A549 (cell line): ENCODE data around the gene ANTXR1. TPM values are rescaled to one million over a fixed set of nuclear protein-coding genes. Genes with fewer than 3 reads are reported as not detected.

Experiments used
- ATAC-seq, 2 experiments: fragments of 200-7000 bp in 1 of 2; fragments of >200 bp in 1 of 2; cut with Nextera tagmentation in 1 of 2; cut with Tn5 transposase in 1 of 2; 3 replicates each; pipeline versions ENCODE4 v1.8.0 to v1.9.1; 2018 to 2020; ENCODE audit warnings: mild to moderate bottlenecking in 1 of 2, moderate library complexity in 1 of 2
- CTCF ChIA-PET: fragments of 300-600 bp; sonication (Branson Sonifier 250); formaldehyde crosslinking; extraction: SDS; loops from one replicate; lab custom pipeline; 2021; ENCODE audit warnings: antibody characterized with exemption, inconsistent platforms; lab: Yijun Ruan, JAX
- POLR2A ChIA-PET: fragments of 350-600 bp; formaldehyde crosslinking; extraction: SDS; loops from one replicate; lab custom pipeline; 2021; ENCODE audit warnings: antibody characterized with exemption, inconsistent platforms; lab: Yijun Ruan, JAX
- DNase-seq, 2 experiments: peaks; one replicate each; pipeline versions ENCODE4 v3.0.0 to v3.0.0-alpha.2; 2011 to 2016; ENCODE audit warnings: low read depth in 1 of 2, low spot score in 1 of 2
- FAIRE-seq: peaks from 2 replicates; lab custom pipeline; 2011; peaks lifted over from hg19 to GRCh38; lab: Jason Lieb, UNC
- H3K27ac ChIP-seq, 2 experiments: fragments of >200 bp; sonication (Bioruptor Twin); formaldehyde crosslinking; 3 replicates each; pipeline ENCODE4 v1.5.1; 2016 to 2017
- H3K4me1 ChIP-seq: fragments of >200 bp; sonication (Bioruptor Twin); formaldehyde crosslinking; 3 replicates; pipeline ENCODE4 v1.6.1; 2016
- H3K4me2 ChIP-seq: fragments of >200 bp; sonication (Bioruptor Twin); formaldehyde crosslinking; 3 replicates; pipeline ENCODE4 v1.6.1; 2016
- H3K4me3 ChIP-seq: fragments of >200 bp; sonication (Bioruptor Twin); formaldehyde crosslinking; 3 replicates; pipeline ENCODE4 v1.5.1; 2016
- H3K9me3 ChIP-seq: fragments of >200 bp; sonication (Bioruptor Twin); formaldehyde crosslinking; 3 replicates; pipeline ENCODE4 v1.6.1; 2016
- BHLHE40 ChIP-seq: IDR thresholded peaks from 2 replicates; pipeline ENCODE4 v1.6.1; 2012; ENCODE audit warnings: low read depth, low read length, inconsistent platforms
- CBX8 ChIP-seq: fragments of 200-600 bp; sonication (generic); IDR thresholded peaks from 2 replicates; pipeline ENCODE4 v1.6.1; 2016
- EHF ChIP-seq: fragments of 250-450 bp; sonication (Bioruptor Pico); IDR thresholded peaks from 2 replicates; pipeline ENCODE4 v1.5.0; 2020; ENCODE audit warnings: mild to moderate bottlenecking
- EHMT2 ChIP-seq: fragments of 200-600 bp; sonication (generic); IDR thresholded peaks from 2 replicates; pipeline ENCODE4 v1.6.1; 2016; ENCODE audit warnings: antibody characterized with exemption, low read depth, mild to moderate bottlenecking, moderate library complexity
- ELK1 ChIP-seq: fragments of 150-350 bp; IDR thresholded peaks from 2 replicates; pipeline ENCODE4 v1.6.1; 2014; ENCODE audit warnings: low read depth, mild to moderate bottlenecking, low read length
- HMGXB4 ChIP-seq: fragments of 250-450 bp; sonication (Bioruptor Pico); IDR thresholded peaks from 2 replicates; pipeline ENCODE4 v1.5.0; 2021; ENCODE audit warnings: mild to moderate bottlenecking, moderate library complexity, borderline replicate concordance
- HOXA7 ChIP-seq: fragments of 250-450 bp; sonication (Bioruptor Pico); IDR thresholded peaks from 2 replicates; pipeline ENCODE4 v1.5.0; 2020; ENCODE audit warnings: mild to moderate bottlenecking, moderate library complexity
- HOXB13 ChIP-seq: fragments of 250-450 bp; sonication (Bioruptor Pico); IDR thresholded peaks from 2 replicates; pipeline ENCODE4 v1.5.0; 2020; ENCODE audit warnings: low read depth, mild to moderate bottlenecking, moderate library complexity
- KDM1A ChIP-seq: fragments of 200-600 bp; sonication (generic); IDR thresholded peaks from 2 replicates; pipeline ENCODE4 v1.6.1; 2016; ENCODE audit warnings: low read depth, mild to moderate bottlenecking
- NR3C1 ChIP-seq: fragments of >200 bp; sonication (Bioruptor Twin); formaldehyde crosslinking; IDR thresholded peaks from 3 replicates; pipeline ENCODE4 v1.6.1; 2017
- PHF8 ChIP-seq: fragments of 200-600 bp; sonication (generic); IDR thresholded peaks from 2 replicates; pipeline ENCODE4 v1.6.1; 2016; ENCODE audit warnings: low read depth, mild to moderate bottlenecking, antibody characterized with exemption, moderate library complexity, borderline replicate concordance
- REST ChIP-seq: fragments of 200-600 bp; sonication (generic); IDR thresholded peaks from 2 replicates; pipeline ENCODE4 v1.6.1; 2016; ENCODE audit warnings: antibody characterized with exemption, mild to moderate bottlenecking, moderate library complexity
- RNF2 ChIP-seq: fragments of 200-600 bp; sonication (generic); IDR thresholded peaks from 2 replicates; pipeline ENCODE4 v1.6.1; 2016; ENCODE audit warnings: low read depth, mild to moderate bottlenecking, antibody characterized with exemption, moderate library complexity, borderline replicate concordance
- SREBF2 ChIP-seq: fragments of 450-650 bp; IDR thresholded peaks from 2 replicates; pipeline ENCODE4 v1.6.1; 2014; ENCODE audit warnings: mild to moderate bottlenecking, moderate library complexity
- TFCP2L1 ChIP-seq: fragments of 250-450 bp; sonication (Bioruptor Pico); IDR thresholded peaks from 2 replicates; pipeline ENCODE4 v1.5.0; 2021; ENCODE audit warnings: mild to moderate bottlenecking
- TP53 ChIP-seq: fragments of 250-450 bp; sonication (Bioruptor Pico); IDR thresholded peaks from 2 replicates; pipeline ENCODE4 v1.5.0; 2021; ENCODE audit warnings: mild to moderate bottlenecking, moderate library complexity
- ZC3H11A ChIP-seq: fragments of 450-650 bp; IDR thresholded peaks from 2 replicates; pipeline ENCODE4 v1.6.1; 2014; ENCODE audit warnings: antibody characterized with exemption, mild to moderate bottlenecking
- WGBS: methylation state at CpG from one replicate; pipeline ENCODE4 v1.1.6; 2017; ENCODE audit errors: missing lambda C conversion rate; 5-methylcytosine and 5-hydroxymethylcytosine counted together
- polyA plus RNA-seq, 4 experiments: library from polyadenylated mRNA; depleted of rRNA in 3 of 4; stranded (reverse); fragments of >200 nt; fragmentation: RNase III in 1 of 4; extraction: RNeasy Plus Mini Kit Qiagen cat#74134 plus additional on column Dnase treatment in 1 of 4; gene quantifications; 2 replicates in 3 of 4; 3 replicates in 1 of 4; pipeline ENCODE4 v1.2.3, GENCODE V29; 2011 to 2017

ANTXR1 gene
- polyA plus RNA-seq, 2 of the 4 experiments (the other 2 are of a cell fraction) = 161 to 194 TPM

- peaks cover 44% of the 10 kb centered on the region for H3K4me1 ChIP-seq
- no peak overlapping the region for H3K4me3 ChIP-seq
- ChIA-PET POLR2A (no interaction called here), CTCF (interaction anchor here (1.0 kb wide), 1 partner anchor 10 kb away, joined by 5 read pairs; no protein-coding TSS in a partner anchor)
- H3K4me2 ChIP-seq = no peak overlapping the region
- ATAC-seq = no peak
- no peaks in the 10 kb centered on the region for H3K9me3 ChIP-seq
- no peak for DNase-seq
- WGBS = 95% methylated on average over 3 of the region's 3 CpGs
- peak overlapping the region in 1 of 2 experiments; percentile 84; a peak in 3 of 6 replicates for H3K27ac ChIP-seq
- FAIRE-seq = no peak
- TF ChIP-seq HOXA7 (CRISPR knock-in tag) = no peak
These were observed 283.4 kb downstream of the ANTXR1 start for GRCh38 chr2:69296421-69296820.

- Histone ChIP-seq H3K4me3 (no peak overlapping the region), H3K4me1 (peaks cover 36% of the 10 kb centered on the region), H3K27ac (peak overlapping the region; percentile 68 to 84; a peak in 5 of 6 replicates), H3K4me2 (no peak overlapping the region), H3K9me3 (no peaks in the 10 kb centered on the region)
- DNase-seq = no peak
- no peak for ATAC-seq
- TF ChIP-seq REST (no peak), EHF (CRISPR knock-in tag) (no peak), EHMT2 (no peak), HMGXB4 (CRISPR knock-in tag) (no peak), ELK1 (no peak), CBX8 (no peak), ZC3H11A (no peak), HOXB13 (no peak), PHF8 (no peak), TP53 (CRISPR knock-in tag) (no peak), KDM1A (no peak), NR3C1 (no peak), TFCP2L1 (CRISPR knock-in tag) (no peak), SREBF2 (no peak), BHLHE40 (no peak), RNF2 (no peak)
- CTCF ChIA-PET = interaction anchor here (1.0 to 3.5 kb wide), 2 partner anchors 9 to 10 kb away, joined by 5 to 27 read pairs; no protein-coding TSS in a partner anchor
- WGBS = 95% methylated on average over 12 of the region's 12 CpGs
- POLR2A ChIA-PET = no interaction called here
- no peak for FAIRE-seq
These were observed 284.2 kb downstream of the ANTXR1 start for GRCh38 chr2:69297216-69297615.
